ENCODE measurements around the gene LGMN.

LGMN gene

GRCh38 chr14:92760524-92760805, 12.0 kb upstream of the LGMN start:
- DNase-seq (ENCODE audit: low read depth): no peak

GRCh38 chr14:92759679-92760523, 11.5 kb upstream of the LGMN start:
- DNase-seq (ENCODE audit: low read depth): no peak

GRCh38 chr14:92759300-92759678, 10.9 kb upstream of the LGMN start:
- no peak for DNase-seq (ENCODE audit: low read depth)

- no peak for DNase-seq (ENCODE audit: low read depth)
Measured at GRCh38 chr14:92756446-92756845, 8.0 kb upstream of the LGMN start.

- DNase-seq (ENCODE audit: low read depth): no peak
Measured at GRCh38 chr14:92755495-92755894, 7.1 kb upstream of the LGMN start.

DNA sequence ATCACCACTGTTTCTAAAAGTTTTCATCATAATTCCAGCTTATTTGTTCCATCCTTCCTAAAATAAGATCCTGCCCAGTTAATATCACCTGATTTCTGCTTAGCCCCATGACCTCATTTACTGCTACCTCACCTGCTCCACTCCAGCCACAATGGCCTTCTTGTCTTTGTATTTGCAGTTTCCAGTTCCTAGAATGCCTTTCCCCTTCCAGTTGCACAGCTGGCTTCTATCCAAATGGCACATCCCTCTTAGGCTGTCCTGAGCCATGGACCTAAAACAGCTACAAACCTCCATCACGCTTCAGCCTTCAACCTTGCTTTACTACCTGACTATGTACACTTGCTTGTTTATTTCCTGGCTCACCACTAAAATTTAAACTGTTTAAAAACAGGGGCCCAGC, 6.5 kb upstream of the LGMN start:
- no peak for DNase-seq (ENCODE audit: low read depth)

DNA sequence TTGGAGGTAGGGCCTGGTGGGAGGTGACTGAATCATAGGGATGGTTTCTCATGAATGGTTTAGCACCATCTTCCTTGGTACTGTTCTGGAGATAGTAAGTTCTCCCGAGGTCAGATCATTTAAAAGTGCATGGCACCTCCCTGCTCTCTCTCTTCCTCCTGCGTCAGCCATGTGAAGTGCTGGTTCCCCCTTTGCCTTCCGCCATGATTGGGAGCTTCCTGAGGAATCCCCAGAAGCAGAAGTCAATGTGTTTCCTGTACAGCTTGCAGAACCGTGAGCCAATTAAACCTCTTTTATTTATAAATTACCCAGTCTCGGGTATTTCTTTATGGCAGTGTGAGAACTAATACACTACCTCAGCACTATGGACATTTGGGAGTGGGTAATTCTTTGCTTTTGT, 4.8 kb upstream of the LGMN start:
- DNase-seq (ENCODE audit: low read depth): no peak

DNA sequence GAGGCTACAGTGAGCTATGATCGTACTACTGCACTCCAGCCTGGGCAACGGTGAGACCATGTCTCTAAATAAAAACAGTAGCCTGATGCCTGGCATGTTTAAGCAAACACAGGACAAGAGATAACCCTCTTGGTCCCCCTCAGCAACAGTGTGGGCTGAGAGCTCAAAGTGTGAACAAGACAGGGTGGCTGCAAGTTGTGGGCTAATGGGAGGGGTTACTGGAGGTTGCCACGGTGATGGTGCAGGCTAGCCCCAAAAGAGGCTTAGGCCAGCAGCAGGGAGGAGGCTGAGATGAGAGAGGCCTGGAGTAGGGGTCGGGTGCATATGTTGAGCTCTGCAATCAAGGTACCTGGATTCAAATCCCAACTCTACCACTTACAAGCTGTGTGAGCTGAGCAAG, 3.4 kb upstream of the LGMN start:
- no peak for DNase-seq (ENCODE audit: low read depth)

GRCh38 chr14:92750994-92751400, 2.6 kb upstream of the LGMN start:
- no peak for DNase-seq (ENCODE audit: low read depth)

- peak; percentile 5 for DNase-seq (ENCODE audit: low read depth)
Measured at GRCh38 chr14:92750222-92750728, 1.8 kb upstream of the LGMN start.

- no peak for DNase-seq (ENCODE audit: low read depth)
Measured at GRCh38 chr14:92747701-92748258, 647 bp downstream of the LGMN start.

- no peak for DNase-seq (ENCODE audit: low read depth)
Measured at GRCh38 chr14:92744198-92744597, 4.2 kb downstream of the LGMN start.

GRCh38 chr14:92740440-92740839, 8.0 kb downstream of the LGMN start:
- DNase-seq (ENCODE audit: low read depth): no peak

DNA sequence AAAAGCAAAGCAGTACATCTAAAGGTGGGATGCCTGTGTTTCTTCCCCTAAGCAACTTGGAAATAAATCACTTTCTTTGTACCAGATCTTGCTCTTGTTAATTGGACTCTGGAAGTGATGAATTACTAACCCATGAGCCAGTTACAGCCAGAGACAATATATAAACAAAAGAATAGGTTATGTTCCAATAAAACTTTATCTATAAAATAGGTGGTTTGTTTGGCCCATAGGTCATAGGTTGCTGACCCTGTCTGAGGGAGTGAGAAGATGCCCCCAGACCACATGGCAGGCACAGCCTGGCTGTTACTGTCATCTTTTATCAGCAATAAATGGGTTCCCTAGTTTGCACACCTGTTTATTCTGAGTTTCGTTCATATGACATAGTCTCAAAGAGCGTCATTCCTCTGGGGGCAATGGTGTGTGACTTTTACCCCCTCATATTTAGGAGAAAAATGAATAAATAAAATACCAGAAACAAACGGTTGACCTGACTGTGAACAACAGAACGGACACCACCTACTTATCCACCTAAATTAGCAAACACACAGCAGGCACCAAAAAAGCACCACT, 10.7 kb downstream of the LGMN start:
- no peak for DNase-seq (ENCODE audit: low read depth)

DNA sequence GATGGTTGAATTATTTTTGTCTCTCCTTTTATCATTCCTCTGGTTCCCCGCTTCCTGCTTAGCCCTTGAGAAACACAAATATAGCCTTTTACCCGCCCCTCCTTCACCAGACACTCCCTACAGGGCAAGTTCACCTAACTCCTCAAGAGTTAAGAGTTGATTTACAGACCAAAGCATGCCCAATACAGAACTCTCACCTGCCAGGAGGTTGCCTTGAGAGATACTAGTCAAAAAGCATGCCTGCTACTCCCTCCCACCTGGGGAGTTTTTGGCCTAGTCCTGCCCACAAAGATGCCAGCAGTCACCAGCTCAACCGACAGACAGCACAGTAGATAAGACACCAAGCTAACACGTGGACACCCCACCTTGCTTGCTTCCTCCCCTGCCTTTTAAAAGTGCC, 11.2 kb downstream of the LGMN start:
- DNase-seq (ENCODE audit: low read depth): no peak

- DNase-seq (ENCODE audit: low read depth): no peak
Measured at GRCh38 chr14:92735344-92735743, 13.1 kb downstream of the LGMN start.

DNA sequence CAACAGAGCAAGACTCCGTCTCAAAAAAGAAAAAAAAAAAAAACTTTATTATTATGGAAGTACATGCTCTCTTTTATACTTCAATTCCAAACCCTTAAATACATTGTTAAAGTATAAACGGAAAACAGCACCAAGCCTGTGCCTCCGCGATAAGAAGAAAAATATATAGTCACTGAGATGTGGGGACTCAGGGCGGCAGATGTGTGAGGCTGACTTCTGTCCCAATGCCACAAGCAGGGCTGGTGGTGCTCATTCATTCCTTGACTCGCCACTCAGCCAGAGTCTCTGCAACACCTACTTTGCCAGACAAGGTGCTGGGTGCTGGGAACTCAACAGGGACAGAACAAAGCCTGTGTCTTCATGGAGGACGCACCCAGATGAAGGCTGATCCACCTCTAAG, 13.8 kb downstream of the LGMN start:
- no peak for DNase-seq (ENCODE audit: low read depth)

DNA sequence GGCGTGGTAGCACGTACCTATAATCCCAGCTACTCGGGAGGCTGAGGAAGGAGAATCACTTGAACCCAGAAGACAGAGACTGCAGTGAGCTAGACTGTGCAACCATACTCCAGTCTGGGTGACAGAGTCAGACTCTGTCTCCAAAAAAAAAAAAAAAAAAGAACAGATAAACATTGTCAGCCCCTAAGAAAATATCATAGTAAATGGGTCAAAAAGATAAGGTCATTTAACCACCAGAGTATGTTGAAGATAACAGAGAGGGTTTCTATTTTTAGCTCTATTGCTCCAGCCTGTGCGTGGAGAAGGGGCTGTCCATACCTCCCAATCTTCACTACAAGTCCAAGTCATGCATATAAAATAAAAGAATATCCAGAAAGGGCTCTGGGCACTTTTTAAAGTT, 15.4 kb downstream of the LGMN start:
- DNase-seq (ENCODE audit: low read depth): no peak

DNA sequence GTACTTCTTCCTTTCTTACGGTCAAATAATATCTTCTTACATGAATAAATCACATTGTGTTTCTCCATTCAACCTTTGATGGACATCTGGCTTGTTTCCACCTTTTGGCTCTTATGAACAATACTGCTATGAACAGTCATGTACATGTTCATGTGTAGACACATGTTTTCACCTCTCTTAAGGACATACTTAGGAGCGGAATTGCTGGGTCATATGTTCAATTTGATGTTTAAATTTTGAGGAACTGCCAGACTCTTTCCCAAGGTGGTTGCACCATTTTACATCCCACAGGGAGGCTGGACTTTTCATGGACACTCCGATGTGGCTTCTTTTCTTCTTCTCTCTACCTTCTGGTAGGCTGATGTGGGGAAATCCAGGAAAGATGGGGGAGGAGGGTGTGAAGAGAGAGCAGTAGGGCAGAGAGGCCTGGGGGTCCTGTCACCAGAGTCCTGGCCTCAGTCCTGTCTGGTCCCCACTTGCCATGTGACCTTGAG, 16.8 kb downstream of the LGMN start:
- no peak for DNase-seq (ENCODE audit: low read depth)

DNA sequence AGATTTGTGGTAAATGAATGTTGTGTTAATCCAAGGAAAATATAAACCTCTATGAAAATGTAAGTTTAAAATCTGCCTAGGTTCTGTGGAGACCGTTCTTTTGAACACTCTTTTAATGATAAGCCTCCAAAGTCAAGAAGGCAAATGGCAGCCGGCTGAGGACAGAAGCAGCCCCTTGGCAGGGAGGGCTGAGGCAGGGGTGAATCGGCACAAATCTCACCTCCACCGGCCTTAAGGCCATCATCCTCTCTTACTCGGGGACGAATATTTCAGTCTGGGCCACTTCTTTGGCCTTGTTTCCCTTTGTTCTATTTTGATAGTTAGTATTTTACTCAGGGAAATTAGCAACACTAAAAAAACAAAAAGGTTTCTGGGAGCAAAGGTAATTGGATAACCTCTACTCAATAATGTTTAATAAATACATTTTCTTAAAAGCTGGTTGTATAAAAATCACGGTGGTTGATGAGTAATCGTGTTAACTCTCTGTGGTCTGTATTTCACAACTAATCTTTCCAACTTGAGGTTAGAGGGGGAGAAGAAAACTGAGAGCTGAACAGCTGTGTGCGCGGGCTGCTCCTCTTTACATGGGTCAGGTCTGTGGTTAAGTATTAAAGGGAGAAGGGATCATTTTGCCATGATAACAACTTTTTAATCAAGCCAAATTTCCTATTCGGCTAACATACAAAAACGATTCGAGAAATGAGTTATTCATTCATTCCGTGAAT, 18.6 kb downstream of the LGMN start:
- DNase-seq (ENCODE audit: low read depth): no peak

DNA sequence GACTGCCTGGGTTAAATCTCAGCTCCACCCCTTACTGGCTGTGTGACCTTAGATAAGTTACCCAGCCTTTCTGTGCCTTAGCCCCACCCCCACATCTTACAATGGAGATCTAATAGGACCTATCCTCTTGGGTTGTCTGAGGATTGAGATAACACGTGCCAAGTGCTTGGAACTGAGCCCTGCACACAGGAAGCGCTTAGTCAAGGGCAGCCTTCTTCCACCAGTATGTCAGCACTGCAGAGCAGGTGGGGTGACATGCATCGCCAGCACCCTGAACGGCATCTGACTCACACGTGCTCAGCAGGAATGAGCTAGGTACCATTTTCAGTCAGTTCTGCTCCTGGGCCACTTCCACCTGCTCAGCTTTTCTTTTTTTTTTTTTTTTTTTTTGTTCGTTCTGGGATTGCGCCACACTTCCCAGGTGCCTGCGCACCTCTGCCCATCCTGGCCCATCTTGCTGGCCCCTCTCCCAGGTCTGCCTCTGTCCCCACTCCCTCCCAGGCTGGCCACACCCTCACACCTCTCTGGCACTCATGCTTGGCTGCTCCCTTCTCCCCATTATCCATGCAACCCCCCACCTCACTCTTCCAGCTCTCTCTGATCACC, 19.6 kb downstream of the LGMN start:
- DNase-seq (ENCODE audit: low read depth): no peak

DNA sequence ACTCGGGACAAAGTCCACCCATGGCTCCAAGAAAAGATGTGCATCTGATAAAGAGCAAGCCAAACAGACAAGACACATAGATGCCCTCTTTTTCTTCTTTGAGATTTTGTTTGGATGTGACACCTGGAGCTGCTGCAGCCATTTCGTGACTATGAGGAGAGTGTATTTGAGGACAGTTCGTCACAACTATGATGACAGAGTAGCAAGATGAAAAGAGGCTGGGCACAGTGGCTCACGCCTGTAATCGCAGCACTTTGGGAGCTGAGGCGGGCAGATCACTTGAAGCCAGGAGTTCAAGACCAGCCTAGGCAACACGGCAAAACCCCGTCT, 21.5 kb downstream of the LGMN start:
- no peak for DNase-seq (ENCODE audit: low read depth)

All from activated T-helper 1 cell treated with Interleukin-2 at 50 U/mL for 16 hours (primary cell).